GM21576 (cell line): Measurements from ENCODE around the gene XKR8.

ENCODE experiments used
- ATAC-seq: cut with Tn5 transposase; IDR thresholded peaks from one replicate; pipeline ENCODE4 v1.9.1; 2021; ENCODE audit warnings: mild to moderate bottlenecking, moderate library complexity; ENCODE audit not compliant: unreplicated experiment

The XKR8 gene, protein sequence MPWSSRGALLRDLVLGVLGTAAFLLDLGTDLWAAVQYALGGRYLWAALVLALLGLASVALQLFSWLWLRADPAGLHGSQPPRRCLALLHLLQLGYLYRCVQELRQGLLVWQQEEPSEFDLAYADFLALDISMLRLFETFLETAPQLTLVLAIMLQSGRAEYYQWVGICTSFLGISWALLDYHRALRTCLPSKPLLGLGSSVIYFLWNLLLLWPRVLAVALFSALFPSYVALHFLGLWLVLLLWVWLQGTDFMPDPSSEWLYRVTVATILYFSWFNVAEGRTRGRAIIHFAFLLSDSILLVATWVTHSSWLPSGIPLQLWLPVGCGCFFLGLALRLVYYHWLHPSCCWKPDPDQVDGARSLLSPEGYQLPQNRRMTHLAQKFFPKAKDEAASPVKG

DNA sequence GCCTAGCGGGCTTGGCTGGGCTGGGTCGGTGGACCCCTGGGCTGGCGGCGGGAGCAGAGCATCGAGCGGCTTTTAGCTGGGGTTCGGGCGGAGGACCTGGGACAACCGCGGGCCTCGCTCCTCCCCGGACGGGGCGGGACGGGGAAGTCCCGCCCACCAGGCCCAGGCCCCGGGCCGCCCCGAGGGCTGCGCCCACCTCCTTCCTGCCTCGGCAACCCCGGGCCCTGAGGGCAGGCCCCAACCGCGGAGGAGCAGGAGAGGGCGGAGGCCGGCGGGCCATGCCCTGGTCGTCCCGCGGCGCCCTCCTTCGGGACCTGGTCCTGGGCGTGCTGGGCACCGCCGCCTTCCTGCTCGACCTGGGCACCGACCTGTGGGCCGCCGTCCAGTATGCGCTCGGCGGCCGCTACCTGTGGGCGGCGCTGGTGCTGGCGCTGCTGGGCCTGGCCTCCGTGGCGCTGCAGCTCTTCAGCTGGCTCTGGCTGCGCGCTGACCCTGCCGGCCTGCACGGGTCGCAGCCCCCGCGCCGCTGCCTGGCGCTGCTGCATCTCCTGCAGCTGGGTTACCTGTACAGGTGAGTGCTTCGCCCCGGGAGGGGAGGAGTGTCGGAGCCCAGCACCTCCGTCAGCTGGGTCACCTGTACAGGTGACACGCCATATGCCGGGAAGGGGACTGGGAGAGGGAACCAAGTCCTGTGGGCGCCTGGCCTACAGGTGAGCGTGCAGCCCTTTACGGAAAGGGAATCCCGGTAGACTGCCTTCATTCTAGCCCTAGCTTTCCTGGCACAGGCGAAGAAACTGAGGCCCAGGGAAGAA is at the start of gene XKR8:
TSS of gene XKR8 (plus strand) at position 182 of the 812 bp plus-strand sequence. CDS start at position 279, 97 bp downstream.
- peak; percentile 71 for ATAC-seq

DNA sequence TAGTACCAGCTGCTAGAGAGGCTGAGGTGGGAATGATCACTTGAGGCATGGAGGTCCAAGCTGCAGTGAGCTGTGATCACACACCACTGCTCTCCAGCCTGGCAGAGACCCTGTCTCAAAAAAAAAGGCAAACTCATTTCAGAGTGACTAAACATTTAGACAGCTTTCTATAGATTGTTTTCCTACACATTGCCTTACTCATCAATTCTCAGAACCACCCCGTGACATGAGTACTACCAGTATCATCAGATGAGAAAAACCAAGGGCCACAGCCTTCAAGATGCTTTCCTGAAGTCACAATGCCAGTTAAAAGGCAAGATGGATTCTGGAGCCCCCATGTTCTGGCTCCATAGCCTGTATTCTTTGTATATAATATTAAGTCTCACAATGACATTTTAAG is 47.3 kb upstream of the XKR8 start:
- no peak for ATAC-seq

DNA sequence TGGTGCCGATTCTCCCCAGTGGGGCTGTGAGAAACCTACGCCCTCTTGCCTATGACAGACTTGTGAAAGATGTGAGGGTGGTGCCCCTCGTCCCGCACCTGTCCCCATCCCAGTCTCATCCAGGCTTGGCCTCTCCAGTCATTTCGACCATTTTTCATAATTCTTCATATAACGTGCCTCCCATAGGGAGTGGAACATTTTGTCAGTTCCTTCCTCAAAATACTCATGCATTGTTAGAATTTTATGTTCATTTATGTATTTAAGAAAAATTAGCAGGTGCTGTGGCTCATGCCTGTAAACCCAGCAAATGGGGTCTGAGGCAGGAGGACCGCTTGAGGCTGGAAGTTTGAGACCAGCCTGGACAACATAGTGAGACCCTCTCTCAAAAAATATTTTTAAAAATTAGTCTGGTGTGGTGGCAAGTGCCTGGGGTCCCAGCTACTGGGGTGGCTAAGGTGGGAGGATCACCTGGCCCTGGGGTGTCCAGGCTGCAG is 44.6 kb upstream of the XKR8 start:
- ATAC-seq = peak; percentile 5

DNA sequence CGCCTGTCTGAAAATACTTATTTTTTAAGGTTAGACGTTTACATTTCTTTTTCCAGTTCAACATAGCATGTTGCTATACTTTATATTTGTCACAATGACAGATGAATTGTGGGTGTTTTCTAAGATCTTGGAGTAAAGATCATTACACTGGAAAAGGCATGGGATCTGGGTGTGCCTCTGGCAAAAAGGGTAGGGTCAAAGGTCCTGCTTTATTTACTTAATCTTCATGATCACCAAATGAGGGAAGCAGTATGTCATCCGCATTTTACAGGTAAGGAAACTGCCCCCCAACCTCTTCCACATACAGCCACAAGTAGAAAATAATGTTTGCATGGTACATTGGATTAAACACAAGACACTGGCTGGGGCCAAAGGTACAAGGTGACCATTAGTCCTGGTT is 37.5 kb upstream of the XKR8 start:
- no peak for ATAC-seq

DNA sequence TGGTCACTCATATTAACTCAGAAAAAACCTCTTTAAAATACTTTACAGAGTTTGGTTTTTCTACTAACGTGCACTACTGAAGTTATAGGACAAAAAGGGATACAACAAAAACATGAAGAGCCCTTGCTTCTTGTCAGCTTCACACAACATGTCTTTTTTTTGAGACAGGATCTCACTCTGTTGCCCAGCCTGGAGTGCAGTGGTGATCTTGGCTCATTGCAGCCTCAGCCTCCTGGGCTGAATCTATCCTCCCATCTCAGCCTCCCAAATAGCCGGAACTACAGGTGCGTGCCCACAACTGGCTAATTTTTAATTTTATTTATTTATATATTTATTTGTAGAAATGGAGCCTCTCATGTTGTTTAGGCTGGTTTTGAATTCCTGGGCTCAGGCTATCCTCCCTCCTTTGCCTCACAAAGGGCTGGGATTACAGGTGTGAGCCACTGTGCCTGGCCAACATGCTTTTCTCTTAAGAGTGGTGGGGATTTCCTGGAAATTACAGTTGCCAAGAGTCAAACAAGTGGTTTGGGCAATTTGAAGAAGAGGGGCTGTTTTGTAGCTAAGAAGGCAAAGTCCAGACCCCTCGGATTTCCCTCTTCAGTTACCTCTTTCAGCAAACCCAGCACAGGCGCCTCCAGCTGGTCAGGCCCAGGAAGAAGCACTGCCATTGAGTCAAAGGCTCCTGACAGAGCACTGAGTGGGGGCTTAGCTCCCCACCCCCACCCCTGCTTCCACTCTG is 31.4 kb upstream of the XKR8 start:
- ATAC-seq = no peak

DNA sequence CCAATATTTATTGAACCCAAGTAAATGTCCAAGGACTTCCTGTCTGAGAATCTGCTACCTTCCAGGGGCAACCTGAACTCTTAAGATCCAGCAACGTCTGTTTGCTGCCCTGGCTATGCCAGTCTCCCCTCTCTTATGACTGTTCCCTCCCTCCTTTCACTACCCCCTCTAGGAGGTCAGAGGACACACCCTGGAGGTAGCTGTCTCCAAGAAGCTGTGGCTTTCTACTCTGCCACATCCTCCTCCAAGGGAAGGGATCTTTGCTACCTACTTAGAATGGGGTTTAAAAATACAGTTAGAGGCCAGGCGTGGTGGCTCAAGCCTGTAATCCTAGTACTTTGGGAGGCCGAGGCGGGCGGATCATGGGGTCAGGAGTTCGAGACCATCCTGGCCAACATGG is 28.6 kb upstream of the XKR8 start:
- no peak for ATAC-seq

DNA sequence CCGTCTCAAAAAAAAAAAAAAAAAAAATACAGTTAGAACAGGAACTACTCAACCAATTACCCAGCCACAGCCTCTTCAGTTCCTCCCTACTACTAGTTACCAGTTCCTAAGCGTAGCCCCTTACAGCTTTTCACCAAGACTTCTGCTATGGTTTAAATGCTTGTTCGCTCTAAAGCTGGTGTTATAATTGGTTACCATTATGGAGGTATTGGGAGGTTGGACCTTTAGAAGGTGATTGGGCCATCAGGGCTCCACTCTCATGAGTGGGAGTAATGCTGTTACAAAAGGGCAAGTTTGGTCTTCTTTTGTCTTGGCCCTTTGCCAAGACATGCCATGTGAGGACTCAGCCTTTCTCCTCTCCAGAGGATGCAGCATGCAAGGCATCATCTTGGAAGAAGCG is 28.0 kb upstream of the XKR8 start:
- no peak for ATAC-seq

DNA sequence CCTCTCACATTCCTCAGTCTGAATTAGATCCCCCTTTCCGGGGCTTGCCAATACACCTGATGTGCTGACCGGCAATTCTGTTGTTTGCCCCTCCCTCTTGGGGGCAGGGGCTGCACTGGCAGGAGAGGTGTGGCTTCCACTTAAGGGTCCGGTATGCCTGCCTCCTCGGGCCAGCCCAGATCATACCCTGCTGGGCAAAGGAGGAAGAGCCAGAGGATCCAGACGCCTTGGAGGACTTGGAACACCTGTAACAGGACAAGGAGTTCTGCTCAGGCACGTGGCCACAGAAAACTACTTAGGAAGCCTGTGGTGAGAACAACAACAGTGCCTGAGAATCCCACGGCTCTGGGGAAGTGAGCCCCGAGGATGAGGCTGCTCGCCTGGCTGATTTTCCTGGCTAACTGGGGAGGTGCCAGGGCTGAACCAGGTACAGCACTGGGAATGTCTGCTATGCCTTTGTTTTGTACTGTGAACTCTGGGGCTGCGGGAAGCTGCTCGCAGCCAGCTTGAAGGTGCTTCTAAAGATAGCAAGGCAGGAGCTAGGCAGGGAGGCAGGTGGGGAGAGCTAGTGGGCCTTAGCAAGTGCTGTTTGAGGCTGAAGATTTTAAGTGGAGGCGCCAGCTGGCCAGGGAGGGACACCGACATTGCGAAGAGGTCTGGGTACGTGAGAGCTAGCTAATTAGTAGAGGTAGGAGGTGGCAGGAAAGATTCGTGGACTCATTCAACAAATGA is 24.8 kb upstream of the XKR8 start, which contains the start of gene SMPDL3B:
TSS of gene SMPDL3B (plus strand) at position 183 of the 732 bp plus-strand sequence. CDS start at position 367, 184 bp downstream.
- ATAC-seq = no peak

DNA sequence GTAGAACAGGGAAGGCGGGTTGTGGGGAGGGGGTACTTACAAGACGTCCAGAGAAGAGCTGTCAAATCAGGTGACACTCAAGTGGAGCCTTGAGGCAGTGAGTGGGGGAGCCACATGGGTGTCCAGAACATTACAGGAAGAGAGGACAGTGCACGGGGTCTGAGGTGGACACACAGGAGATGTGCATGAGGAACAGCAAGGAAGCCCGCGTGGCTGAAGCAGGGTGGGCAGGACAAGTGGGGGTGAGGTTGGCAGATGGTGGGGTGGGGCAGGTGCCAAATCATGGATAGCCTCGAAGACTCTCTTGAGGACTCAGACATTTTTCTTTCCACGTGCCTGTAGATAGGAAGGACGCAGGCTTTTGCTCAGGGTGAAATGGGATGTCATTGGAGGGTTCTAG is 24.1 kb upstream of the XKR8 start:
- ATAC-seq = no peak

DNA sequence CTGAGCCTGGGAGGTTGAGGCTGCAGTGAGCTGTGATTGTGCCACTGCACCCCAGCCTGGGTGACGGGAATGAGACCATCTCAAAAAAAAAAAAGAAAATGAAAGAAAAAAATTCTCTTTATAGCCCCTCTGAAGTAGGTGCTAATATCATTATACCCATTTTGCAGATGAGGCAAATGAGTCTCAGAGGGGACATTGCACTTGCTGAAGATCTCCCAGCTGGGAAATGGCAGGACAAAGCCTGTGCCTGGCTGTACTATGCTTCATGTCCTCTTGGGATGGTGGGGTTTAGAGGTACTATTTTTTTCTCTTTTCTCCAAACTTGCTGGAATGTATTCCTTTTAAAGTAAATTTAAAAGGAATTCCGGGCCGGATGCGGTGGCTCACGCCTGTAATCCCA is 23.4 kb upstream of the XKR8 start:
- no peak for ATAC-seq

DNA sequence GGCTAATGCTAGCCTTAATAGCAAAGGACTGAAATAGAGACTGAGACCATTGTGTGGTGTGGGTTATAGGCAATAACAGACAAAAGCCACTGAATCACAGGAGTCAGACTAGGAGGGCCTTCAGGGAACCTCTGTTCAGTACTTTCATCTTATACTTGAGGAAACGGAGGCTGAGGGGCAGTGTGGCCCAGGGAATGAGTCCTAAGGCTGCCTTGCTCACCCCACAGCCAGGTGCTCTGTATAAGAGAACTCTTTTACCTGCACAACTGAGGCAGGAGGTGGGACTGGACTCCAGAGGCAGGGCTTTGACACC is 22.3 kb upstream of the XKR8 start:
- no peak for ATAC-seq

DNA sequence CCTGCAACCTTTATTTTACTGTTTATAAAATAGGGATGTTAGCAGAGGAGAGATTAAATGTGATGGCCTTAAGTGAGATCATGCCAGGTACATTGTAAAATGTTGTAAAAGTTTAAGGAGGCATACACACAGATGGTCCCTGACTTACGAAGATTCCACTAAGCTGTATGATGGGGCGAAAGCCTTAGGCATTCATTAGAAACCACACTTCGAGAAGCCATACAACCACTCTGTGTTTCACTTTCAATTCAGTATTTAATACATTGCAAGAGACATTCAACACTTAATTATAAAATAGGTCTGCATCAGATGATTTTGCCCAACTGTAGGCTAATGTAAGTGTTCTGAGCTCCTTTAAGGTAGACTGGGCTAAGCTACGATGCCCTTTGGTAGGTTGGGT is 21.3 kb upstream of the XKR8 start:
- no peak for ATAC-seq

DNA sequence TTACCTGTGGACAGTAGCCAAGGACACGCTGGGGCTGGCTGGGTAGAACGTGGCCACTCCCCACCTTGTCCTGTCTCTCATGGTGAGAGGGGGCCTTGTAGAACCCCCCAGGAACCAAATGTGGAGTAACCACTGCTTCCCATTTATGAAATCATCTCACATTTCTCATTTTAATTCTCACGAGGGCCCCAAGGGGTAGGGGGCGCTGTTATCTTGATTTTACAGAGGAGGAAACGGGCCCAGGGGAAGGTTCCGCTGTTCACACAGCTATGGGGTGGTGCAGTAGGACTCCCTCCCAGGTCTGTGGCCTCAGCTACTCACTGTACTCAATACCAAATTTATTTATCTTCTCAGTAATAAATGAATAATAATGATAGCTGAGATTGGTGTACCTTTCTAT is 19.5 kb upstream of the XKR8 start:
- ATAC-seq = no peak

DNA sequence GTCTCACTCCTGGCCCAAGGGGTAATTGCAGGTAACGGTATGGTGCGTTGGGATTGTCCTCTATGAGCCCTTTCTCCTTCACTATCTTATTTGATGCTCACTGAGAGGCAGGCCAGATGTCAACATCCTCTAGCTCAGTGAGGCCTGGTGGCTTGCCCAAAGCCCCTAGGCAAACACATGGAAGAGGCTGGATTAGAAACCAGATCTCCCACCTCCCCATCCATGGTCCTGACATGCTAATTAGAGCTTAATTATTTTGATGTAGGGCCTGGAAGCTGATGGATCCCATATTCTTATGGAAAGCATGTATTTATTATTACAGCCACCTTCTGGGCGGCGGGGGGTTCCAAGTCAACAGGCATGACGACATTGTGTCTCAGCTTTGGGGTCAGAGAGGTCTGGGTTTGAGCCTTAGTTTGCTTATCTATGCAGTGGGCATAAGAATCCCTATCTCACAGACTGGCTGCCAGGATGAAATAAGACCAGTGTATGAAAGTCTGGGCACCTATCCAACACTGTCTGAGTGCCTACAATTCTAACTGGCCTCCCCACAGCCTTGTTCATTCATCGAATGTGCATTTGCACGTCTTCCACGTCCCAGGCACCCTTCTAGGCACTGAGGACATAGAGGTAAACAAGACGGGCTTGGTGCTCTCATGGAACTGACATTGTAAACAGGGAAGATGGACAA is 18.8 kb upstream of the XKR8 start:
- ATAC-seq = no peak

DNA sequence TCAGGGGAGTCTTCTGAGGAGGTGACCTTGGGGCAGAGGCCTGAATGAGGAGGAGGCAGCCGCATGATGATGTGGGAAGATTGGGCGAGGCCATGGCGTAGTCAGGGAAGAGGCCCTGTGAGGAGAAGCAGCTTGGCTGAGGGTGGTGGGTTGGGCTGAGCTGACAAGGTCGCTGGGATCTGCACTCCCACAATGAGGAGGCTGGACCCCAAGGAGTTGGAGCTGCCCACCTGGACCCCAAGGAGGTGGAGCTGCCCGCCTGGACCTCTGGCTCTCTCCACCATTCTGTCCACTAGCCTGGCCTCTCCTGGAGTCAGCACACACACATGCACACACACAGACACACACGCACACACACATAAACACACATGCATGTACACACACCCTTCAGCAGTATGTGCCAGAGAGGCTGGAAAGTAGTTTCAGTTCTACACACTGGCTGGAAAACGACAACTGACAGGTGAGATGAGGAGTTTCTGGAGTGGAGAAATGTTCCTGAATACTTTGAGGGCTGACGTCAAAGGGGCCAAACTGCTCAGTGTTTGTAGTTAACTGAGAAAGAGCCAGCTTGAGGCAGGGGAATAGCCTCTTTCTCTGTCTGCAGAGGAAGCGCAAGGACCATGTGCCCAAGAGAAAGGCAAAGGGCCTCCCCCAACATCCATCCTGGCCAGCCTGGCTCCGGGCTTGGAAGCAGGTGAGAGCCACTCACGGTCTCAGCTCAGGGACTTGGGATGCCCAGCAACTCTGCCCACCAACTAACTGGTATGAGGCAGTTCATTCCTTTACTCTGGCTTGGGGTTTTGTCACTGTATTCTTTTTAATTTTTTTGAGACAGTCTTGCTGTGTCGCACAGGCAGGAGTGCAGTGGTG is 17.9 kb upstream of the XKR8 start:
- ATAC-seq = no peak

DNA sequence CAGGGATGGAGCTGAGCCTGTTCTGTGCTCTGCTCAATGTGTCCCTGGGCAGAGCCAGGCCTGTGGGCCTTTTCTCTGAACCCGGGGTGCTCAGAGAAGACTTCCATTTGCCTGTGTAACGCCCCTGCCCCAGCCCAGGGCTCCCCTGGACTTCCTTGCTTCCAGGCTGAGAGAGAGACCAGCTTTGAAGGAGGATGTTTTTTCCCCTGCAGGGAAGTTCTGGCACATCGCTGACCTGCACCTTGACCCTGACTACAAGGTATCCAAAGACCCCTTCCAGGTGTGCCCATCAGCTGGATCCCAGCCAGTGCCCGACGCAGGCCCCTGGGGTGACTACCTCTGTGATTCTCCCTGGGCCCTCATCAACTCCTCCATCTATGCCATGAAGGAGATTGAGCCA is 14.8 kb upstream of the XKR8 start:
- no peak for ATAC-seq

DNA sequence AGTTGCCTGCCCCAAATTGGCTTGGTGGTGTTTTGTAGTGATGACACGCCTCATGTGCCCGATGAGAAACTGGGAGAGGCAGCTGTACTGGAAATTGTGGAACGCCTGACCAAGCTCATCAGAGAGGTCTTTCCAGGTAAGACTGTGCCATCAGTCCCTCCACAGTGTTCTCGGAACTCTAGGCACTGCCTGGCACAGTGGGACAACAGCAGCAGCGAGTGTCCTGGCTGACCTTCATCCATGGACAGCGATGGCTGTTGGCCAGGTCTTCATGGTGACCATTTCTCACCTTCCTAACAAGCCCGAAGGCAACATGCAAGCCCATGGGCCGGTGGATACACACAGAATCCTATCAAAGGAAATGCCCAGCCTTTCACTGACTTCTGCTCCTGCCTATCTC is 10.7 kb upstream of the XKR8 start:
- ATAC-seq = no peak

DNA sequence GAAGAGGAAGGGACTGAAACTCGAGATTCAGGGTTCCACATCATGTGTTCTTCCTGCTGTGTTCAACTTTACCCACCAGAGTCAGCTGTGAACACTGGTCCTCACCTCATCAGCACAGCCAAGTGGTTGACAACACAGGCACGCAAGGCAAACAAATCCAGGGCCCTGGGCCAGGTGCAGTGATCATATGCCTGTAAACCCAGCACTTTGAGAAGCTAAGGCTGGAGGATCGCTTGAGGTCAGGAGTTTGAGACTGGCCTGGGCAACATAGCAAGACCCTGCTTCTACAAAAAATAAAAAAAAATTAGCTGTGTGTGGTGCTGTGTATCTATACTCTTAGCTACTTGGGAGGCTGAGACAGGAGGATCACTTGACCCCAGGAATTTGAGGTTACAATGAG is 8.4 kb upstream of the XKR8 start:
- ATAC-seq = no peak

DNA sequence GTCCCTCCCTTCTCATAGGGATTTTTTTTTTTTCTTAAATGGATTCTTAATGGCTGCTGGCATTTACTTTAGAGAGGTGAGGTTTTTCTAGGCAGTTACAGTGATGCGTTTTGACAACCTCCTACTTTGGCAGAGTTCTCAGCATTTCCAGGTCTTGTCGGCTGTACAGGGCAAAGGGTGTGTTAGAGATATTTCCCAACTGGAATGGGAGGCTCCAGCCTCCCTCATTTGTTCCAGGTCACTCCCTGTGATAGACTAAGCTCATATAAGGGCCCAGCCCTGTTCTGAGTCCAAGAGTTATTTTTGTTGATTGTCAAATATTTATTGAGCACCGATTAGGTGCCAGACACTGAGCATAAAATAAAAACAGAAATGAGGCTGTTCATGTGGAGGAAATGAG is 7.6 kb upstream of the XKR8 start:
- ATAC-seq = no peak
